ENCODE measurements around the gene CDC37. TPM values are rescaled to one million over a fixed set of nuclear protein-coding genes. Genes with fewer than 3 reads are reported as not detected.
A peak's percentile ranks its signal among the peaks of the same experiment; 100 is the strongest.
"Not testable (repeated sequence)": the region's sequence is repeated elsewhere in the genome, so short reads cannot be mapped to it uniquely, and the experiment has no call there.

Gene CDC37
- polyA plus RNA-seq, 4 donors, result 106 to 172 (median 139) TPM

GRCh38 chr19:10398819-10399218, 4.5 kb downstream of the CDC37 start:
- no peak for DNase-seq (ENCODE audit: low read depth in 4 of 4, low spot score in 3 of 4)

GRCh38 chr19:10395917-10396316, 7.4 kb downstream of the CDC37 start:
- no peak for DNase-seq (ENCODE audit: low read depth in 4 of 4, low spot score in 3 of 4)

- no peak for DNase-seq (ENCODE audit: low read depth in 4 of 4, low spot score in 3 of 4)
Observed at GRCh38 chr19:10395436-10395835, 7.9 kb downstream of the CDC37 start.

GRCh38 chr19:10395003-10395402, 8.3 kb downstream of the CDC37 start:
- DNase-seq (ENCODE audit: low read depth in 4 of 4, low spot score in 3 of 4), result no peak

GRCh38 chr19:10393137-10393536, 10.2 kb downstream of the CDC37 start:
- DNase-seq (ENCODE audit: low read depth in 4 of 4, low spot score in 3 of 4), result no peak

GRCh38 chr19:10392120-10392519, 11.2 kb downstream of the CDC37 start:
- DNase-seq (ENCODE audit: low read depth in 4 of 4, low spot score in 3 of 4), result no peak

GRCh38 chr19:10390652-10391286, 12.6 kb downstream of the CDC37 start:
- no peak for DNase-seq (ENCODE audit: low read depth in 4 of 4, low spot score in 3 of 4)

- DNase-seq (ENCODE audit: low read depth in 4 of 4, low spot score in 3 of 4), result no peak
Observed at GRCh38 chr19:10389863-10390262, 13.5 kb downstream of the CDC37 start.

GRCh38 chr19:10388957-10389356, 14.4 kb downstream of the CDC37 start:
- DNase-seq (ENCODE audit: low read depth in 4 of 4, low spot score in 3 of 4), result peak; percentile 61 to 77 (median 68)

- no peak for DNase-seq (ENCODE audit: low read depth in 4 of 4, low spot score in 3 of 4)
Observed at GRCh38 chr19:10384580-10384979, 18.8 kb downstream of the CDC37 start.

- not testable (repeated sequence) for DNase-seq (ENCODE audit: low read depth in 4 of 4, low spot score in 3 of 4)
Observed at GRCh38 chr19:10383223-10383499, 20.2 kb downstream of the CDC37 start.

- peak; percentile 97 to 98 (median 98) for DNase-seq (ENCODE audit: low read depth in 4 of 4, low spot score in 3 of 4)
Observed at GRCh38 chr19:10380313-10381102, 22.8 kb downstream of the CDC37 start, which contains the start of gene TYK2. TSS of gene TYK2 (minus strand) at chr19:10380572. CDS start at chr19:10378406, 2,166 bp downstream.

- DNase-seq (ENCODE audit: low read depth in 4 of 4, low spot score in 3 of 4), result no peak
Observed at GRCh38 chr19:10379880-10380312, 23.4 kb downstream of the CDC37 start.

- no peak for DNase-seq (ENCODE audit: low read depth in 4 of 4, low spot score in 3 of 4)
Observed at GRCh38 chr19:10378124-10378523, 25.2 kb downstream of the CDC37 start.

- not testable (repeated sequence) for DNase-seq (ENCODE audit: low read depth in 4 of 4, low spot score in 3 of 4)
Observed at GRCh38 chr19:10377140-10377640, 26.2 kb downstream of the CDC37 start.

- no peak for DNase-seq (ENCODE audit: low read depth in 4 of 4, low spot score in 3 of 4)
Observed at GRCh38 chr19:10374931-10375330, 28.4 kb downstream of the CDC37 start.

- DNase-seq (ENCODE audit: low read depth in 4 of 4, low spot score in 3 of 4), result no peak
Observed at GRCh38 chr19:10372690-10373089, 30.7 kb downstream of the CDC37 start.

- DNase-seq (ENCODE audit: low read depth in 4 of 4, low spot score in 3 of 4), result no peak
Observed at GRCh38 chr19:10368101-10368803, 35.1 kb downstream of the CDC37 start.

GRCh38 chr19:10366950-10367512, 36.3 kb downstream of the CDC37 start:
- DNase-seq (ENCODE audit: low read depth in 4 of 4, low spot score in 3 of 4), result not testable (repeated sequence)

GRCh38 chr19:10365518-10365917, 37.8 kb downstream of the CDC37 start:
- no peak for DNase-seq (ENCODE audit: low read depth in 4 of 4, low spot score in 3 of 4)

GRCh38 chr19:10364644-10365043, 38.7 kb downstream of the CDC37 start:
- DNase-seq (ENCODE audit: low read depth in 4 of 4, low spot score in 3 of 4), result no peak

All from left renal pelvis (tissue), 4 donors.